Stimulated activated CD8-positive, alpha-beta memory T cell treated with anti-CD3 and anti-CD28 coated beads, Interleukin-15, amount 100 ng/mL, for 1 hour (primary cell): ENCODE results near the gene OR52I2.
A peak's percentile ranks its signal among the peaks of the same experiment; 100 is the strongest.

ENCODE experiments used
- DNase-seq: peaks from one replicate; pipeline ENCODE4 v3.0.0-alpha.2; 2020; ENCODE audit warnings: low read depth

Gene OR52I2

DNA sequence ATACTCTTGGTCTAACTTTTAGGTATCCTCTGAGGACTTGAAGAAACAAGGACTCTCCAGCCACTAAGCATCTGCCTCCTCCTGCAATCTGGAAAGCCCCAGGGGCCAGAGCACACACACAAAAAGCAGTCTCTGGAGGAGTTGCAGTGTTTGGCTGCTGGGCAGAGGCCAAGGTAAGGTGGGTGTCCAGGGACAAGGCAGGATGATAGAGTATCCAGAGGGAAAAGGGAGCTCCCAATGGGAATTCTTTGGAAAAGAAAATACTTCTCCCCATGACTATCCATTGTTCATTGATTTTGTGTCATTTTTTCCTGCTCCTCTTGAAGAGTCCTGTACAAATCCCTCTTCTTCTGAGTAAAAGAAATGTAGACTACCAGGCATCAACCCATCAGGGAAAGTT is at the start of gene OR52I2:
Gene OR52I2, plus strand, starts transcription at position 301 of the 400 bp plus-strand sequence.
- no peak for DNase-seq

DNA sequence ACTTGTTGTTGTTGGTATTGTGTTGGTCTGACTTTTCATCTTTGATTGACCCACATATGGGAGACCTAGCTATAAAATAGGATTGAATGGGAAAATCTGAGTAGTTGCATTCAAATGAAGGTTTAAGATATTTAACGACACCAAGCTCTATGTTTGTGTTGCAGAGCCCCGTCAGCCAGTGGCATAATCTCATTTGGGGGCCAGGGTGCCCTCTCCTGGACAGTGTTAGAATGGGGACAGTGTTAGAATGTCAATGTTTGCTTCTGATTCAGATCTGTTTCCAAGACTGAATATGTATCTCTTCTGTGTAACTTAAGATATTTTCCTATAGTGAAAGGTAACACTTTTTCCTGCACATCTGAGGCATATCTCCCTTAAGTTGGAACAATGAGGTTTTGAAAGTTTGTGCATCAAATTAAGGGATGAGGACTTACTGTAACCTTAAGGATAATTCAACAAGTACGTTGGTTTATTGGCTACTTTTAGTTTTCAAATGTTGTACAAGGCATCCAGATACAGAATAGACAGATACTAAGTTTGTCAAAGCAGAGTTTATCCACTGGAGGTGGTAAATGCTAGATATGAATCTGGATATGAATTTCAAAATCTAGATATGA is 41.8 kb upstream of the OR52I2 start:
- peak; percentile 14 for DNase-seq

DNA sequence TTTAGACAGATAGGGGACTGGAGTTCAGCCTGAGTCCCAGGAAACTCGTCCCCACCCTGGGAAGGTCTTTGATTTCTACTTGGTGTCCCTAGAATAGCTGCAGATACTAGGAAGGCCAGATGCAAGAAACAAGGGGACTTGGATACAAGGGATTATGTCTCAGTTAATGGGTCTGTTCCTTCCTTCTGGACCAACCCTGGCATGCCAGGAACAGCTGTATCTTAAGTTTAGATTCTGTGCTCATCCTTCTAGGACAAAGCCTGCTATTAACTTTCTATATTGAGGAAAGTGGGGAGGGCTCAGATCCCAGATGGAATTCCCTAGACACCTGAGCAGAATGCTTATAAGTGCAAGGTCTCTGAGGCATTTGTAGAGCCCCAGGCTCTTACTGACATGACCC is 40.5 kb upstream of the OR52I2 start:
- DNase-seq, result no peak

DNA sequence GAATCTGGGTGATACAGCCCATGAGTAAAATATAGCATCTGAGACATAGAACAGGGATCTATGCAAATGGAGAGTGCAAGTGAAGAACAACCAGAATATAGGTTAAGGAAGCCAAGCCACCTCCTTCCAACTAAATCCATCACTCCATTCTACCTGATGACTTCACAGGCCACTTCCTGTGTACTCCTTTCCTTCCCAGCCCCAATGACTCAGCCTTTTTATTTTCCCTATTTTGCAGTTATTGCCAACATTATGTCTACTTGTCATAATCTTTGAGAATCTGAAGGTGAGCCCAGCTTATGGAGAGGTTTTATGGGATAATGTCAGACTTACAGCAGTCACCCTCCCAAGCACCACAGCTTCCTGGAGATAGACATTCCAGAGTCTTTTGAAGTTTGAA is 38.0 kb upstream of the OR52I2 start:
- no peak for DNase-seq

DNA sequence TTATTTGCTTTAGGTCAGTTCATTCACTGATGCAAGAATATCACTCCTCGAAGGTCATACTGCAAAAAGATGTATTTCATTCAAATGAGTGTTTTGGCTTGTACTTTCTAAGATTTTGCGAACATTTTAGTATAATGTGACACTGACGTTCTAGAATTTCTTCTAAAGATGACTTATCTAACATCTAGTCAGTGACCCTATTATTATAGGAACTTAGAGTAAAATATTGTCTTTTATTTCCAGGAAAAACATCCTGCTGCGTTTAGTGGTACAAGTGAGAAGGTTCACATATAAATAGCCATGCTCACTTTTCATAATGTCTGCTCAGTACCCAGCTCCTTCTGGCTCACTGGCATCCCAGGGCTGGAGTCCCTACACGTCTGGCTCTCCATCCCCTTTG is 36.7 kb upstream of the OR52I2 start, which contains the start of gene OR52M1:
Gene OR52M1, plus strand, starts transcription at position 301 of the 400 bp plus-strand sequence. Its CDS starts 0 bp downstream, at position 301.
- no peak for DNase-seq

DNA sequence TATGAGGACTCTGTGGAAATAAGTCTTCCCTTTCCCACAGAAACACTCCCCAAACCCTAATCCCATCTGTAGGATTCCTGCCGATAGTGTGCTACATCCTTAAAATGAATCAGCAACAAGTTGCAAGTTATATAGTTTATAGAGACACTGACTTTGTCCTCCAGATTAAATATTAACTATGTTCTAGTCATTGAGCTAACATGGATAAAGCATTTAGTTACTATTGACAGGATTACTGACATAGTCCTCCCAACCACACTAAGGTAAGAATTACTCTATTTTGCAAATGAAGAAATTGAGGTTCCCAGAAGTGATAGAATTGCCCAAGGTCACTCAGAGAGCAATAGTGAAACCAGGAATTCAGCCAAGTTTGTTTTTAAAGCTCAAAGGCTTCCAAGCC is 34.7 kb upstream of the OR52I2 start:
- no peak for DNase-seq

DNA sequence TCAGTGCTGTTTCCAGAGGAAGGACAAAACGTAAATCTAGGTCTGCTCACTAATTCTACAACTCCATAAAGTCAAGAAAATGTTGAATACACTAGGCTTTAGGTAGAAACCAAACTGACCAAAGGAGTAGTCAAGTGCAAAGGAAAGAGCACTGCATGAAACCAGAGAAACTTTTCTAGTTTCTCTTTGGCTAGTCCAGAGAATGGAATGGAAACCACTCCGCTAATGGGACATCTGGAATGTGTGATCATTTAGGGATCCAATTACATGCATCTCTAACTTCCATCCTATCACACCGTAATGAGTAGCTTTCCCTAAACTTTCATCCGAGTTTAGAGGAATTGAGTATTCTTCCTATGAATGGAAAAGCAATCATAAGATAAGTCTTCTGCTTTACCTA is 34.1 kb upstream of the OR52I2 start:
- no peak for DNase-seq

DNA sequence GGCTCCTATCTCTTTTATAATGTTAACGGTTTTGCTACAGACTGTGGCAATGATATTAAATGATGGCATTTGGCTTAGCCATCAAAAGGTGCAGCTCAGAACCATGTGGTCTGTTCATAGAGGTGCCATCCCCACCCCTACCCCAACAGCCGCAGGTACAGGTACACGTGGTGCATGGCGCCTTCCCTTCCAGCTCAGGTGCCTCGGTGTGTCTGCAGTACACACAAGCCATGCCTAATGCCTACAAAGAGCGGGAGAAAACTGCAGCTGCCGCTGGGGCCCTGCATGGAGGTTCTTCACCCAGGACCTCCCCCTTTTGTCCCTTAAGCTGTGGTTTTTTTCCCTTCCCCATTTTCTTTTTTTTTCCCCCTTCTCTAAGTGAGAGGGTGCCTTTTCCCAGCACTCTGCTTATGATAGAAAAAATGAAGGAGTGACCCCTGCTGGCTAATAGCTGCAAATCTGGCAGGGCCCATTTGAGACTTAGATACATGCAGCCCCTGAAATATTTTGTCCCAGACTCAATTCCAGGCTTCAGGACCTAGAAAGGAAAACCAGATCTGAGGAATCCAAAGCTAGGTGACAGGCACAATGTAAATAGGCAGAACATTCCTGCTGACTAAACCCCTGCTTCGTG is 30.1 kb upstream of the OR52I2 start:
- no peak for DNase-seq

DNA sequence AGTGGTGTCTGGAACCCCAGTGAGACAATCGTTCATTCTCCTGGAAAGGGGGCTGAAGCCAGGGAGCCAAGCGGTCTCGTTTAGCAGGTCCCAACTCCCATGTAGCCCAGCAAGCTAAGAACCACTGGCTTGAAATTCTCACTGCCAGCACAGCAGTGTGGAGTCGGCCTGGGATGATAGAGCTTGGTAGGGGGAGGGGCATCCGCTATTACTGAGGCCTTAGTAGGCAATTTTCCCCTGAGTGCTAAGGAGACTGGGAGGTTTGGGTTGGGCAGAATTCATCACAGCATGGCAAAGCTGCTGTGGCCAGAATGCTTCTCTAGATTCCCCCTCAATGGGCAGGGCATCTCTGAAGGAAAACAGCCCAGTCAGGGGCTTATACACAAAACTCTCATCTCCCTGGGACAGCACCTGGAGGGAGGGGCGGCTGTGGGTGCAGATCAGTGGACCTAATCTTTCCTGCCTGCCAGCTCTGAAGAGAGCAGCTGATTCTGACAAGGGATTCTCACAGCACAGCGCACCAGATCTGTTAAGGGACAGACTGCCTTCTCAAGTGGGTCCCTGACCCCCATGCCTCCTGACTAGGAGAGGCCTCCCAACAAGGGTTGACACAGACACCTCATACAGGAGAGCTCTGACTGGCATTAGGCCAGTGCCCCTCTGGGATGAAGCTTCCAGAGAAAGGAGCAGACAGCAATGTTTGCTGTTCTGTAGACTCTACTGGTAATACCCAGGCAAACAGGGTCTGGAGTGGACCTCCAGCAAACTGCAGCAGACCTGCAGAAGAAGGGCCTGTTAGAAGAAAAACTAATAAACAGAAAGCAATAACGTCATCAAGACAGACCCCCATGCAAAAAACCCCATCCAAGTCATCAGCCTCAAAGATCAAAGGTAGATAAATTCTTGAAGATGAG is 21.8 kb upstream of the OR52I2 start:
- DNase-seq, result no peak

DNA sequence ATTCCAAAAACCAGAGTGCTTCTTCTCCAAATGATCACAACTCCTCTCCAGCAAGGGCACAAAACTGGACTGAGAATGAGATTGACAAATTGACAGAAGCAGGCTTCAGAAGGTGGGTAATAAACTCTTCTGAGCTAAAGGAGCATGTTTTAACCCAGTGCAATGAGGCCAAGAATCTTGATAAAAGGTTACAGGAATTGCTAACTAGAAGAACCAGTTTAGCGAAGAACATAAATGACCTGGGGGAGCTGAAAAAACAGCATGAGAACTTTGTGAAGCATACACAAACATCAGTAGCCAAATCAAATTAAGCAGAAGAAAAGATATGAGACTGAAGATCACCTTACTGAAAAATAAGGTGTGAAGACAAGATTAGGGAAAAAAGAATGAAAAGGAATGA is 21.1 kb upstream of the OR52I2 start:
- DNase-seq, result no peak

DNA sequence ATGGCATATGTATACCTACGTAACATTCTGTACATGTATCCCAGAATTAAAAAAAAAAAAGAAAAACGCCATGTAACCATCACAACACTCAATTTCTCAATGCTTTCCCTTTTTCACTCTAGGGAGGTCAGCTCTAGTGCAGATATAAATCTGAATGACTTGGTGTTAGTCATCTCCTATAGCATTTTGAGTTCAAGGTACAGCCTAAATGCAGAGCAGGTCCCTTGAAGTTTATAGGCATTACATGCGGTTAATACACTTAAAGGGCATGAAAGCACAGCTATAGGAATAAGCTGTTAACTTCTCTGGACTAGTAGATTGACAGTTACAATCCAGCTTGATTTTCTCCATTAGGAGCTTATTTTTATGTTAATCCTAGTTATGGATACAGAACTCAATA is 16.2 kb upstream of the OR52I2 start:
- no peak for DNase-seq

DNA sequence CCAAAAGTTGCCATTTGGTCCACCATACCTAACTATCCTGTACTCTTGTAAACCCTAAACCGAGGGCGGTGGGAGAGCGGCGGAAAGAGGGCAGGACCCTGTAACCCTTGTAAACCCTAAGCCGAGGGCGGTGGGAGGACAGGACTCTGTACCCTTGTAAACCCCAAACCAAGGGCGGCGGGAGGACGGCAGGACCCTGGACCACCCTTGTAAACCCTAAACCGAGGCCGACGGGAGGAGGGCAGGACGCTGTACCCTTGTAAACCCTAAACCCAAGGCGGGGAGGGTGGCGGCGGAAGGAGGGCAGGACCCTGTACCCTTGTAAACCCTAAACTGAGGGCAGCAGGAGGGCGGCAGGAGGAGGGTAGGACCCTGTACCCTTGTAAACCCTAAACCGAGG is 12.5 kb upstream of the OR52I2 start:
- no peak for DNase-seq

DNA sequence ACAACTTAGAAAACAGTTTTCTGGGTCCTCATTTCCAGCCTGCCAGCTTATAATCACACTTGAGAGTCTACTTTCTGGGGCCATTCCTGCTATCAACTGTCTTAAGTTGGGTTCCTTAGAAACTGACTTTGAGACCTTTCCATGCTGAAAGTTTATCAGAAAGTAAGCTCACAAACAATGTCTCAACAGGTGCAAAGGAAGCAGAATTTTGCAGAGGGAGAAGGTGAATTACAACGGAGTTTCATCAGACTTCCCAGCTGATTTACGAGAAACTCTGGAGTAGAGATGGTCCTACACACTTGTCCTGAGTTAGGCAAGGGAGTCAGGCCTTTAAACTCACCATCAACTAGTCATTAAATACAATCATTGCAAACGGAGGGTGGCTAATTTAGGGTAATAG is 4.7 kb upstream of the OR52I2 start:
- DNase-seq, result no peak

DNA sequence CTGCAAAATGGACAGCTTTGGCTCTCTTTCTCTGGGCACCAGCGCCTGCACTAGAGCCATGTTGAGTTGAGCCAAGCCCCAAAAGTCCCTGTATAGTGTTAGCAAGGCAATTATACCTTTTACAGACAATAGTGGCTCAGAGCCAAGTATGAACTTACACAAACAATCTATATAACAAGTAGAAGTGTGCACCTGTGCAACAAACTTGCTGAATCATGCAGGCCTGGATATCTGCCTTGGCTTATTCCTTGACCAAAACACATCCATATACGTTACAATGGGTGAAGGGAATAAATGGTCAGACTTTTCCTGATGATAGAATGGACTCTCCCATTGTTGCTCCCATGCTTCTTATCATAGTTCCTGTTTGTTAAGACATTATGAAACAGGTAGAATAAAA is 3.8 kb upstream of the OR52I2 start:
- DNase-seq, result no peak

DNA sequence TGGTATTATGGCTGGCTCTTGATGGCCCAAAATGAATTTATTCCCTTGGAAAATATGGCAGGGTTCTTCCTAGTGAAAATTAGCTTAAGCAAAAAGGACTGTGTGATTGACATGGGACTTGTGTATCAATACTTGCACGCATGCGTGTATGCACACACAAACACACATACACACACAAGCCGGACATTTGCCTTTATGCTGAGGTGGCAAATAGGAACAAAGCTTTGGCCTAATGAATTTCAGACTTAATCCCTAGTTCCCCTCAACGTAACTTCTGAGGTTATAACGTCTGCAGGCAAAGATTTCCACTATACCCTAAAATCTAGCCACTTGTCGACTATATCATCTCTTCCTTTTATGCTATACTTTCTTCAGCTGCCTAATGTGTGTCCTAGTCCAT is 2.9 kb upstream of the OR52I2 start:
- DNase-seq, result no peak

DNA sequence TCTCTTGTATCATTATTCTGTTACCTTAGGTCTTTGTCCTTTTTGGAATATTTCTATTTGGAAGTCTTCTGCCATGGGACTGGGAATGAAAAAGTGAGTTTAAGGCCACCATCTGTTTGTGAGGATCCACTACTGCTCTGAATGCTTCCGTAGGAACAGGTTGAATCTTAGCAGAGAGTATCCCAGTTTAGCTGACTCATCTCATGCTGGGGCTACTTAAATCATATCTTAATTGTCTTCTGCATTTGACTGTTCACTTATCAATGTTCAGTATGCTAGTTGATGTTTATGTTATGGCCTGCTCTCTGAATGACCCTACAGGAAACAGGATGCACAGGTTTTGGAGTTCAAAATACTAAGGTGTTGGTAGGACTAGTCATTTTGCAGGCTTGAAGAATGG is 1.4 kb upstream of the OR52I2 start:
- no peak for DNase-seq

DNA sequence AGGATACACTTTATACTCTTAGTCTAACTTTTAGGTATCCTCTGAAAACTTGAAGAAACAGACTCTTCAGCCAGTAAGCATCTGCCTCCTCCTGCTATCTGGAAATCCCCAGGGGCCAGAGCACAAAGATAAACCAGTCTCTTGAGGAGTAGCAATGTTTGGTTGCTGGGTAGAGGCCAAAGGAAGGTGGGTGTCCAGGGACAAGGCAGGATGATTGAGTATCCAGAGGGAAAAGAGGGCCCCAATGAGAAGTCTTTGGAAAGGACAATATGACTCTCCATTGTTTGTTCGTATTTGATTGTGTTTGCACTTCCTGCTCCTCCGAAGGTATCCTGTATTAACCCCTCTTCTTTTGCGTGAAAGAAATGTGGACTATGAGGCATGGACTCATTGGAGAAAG is 7.5 kb downstream of the OR52I2 start:
- no peak for DNase-seq

DNA sequence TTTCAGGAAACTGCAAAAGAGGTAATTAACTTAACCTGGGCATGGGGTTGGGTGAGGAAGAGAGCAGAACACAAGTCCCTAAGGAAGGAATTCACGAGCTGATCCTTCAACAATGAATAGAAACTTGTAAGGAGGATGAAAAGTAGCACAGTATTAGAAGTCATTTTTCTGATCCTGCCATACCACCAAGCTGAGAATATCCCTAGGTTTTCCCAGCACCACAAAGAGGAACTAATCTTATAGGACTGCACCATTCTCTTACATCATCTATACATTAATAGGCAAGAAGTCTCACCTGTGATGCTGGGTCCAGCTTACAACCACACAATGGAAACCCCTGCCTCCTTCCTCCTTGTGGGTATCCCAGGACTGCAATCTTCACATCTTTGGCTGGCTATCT is 12.2 kb downstream of the OR52I2 start, which contains the start of gene OR52I1:
Gene OR52I1, plus strand, starts transcription at position 301 of the 400 bp plus-strand sequence. Its CDS starts 0 bp downstream, at position 301.
- DNase-seq, result no peak

DNA sequence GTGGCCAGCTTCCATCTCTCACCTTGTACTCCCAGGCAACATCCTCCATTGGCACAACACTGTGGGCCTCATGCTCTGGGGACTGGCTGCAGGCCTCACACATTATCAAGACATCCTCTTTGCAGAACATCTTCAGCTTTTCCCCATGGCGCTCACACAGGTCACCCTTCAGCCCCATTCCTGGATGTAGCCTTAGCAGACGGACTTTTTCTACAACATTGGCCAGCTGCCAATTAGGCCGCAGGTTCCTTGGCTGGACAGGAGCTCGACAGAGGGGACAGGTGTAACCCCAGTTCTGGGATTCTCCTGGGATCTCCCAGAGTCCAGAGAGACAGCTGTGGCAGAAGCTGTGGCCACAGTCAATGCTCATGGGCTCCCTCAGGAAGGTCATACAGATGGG is 23.5 kb downstream of the OR52I2 start:
- DNase-seq, result no peak

DNA sequence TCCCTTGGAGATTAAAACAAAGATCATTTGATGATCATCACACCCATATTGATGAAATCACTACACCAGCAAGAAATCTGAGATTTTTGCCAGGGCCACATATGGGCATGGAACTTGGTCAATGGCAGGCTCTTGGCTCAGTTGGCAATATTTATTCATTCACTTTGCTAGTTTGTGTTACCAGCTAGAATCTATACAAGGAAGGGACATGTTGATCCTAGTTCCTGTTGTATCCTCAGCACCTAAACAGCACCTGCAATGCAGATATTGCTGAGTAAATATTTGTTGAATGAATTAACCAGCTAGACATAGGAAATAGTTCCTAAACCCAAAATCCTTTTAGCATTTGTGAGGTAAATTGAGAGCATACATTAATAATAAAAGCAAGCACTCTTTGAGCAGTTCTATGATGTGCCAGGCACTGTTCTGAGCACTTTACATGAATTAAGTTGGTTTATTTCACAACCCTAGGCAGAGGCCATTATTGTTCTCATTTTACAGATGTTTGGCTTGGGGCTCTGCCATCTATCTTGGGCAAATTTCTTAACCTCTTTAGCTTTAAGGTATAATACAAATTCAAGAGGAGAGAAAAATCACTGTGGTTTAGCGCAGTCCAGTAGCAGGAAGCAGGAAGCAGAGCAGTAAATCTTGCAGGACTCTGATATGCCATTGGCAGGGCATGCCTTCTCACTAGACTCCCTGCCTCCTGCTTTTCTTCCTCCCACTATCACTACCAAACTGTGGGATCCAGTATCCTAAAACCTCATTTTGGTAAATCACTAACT is 24.9 kb downstream of the OR52I2 start:
- no peak for DNase-seq

DNA sequence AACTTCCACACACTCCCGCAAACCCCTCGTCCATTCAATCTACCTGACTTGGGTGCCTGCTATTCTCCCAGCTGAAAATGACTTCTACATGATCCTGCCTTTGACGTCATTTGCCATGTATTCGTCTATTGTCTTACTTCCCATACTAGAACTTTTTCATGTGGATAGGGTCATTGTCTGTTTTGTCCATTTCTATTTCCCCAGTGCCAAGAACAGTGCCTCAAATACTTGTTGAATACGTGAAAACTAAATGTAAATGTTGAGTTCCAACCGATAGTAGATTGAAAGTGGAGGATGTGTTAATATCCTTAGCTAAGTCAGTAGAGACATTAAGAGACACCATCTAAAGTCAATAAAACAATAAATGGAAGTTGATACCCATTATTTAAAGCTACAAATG is 25.6 kb downstream of the OR52I2 start:
- no peak for DNase-seq
